GM12878 (cell line): ENCODE data around the gene ZSCAN18. TPM values are rescaled to one million over a fixed set of nuclear protein-coding genes. Genes with fewer than 3 reads are reported as not detected.

Source experiments
- ATAC-seq: fragments of 200-7000 bp; cut with Tn5 transposase; 3 replicates; pipeline ENCODE4 v1.9.1; 2020; ENCODE audit warnings: mild to moderate bottlenecking, moderate library complexity
- BruUV-seq: library from RNA; stranded (reverse); fragments of 400-500 nt; replicated peaks from 2 replicates; lab custom pipeline; 2021; lab: Mats Ljungman, UMichigan
- CTCF ChIA-PET: fragments of 300-600 bp; sonication (Branson Sonifier 250); formaldehyde crosslinking; extraction: SDS; loops from one replicate; lab custom pipeline; 2021; ENCODE audit warnings: inconsistent platforms; lab: Yijun Ruan, JAX
- POLR2A ChIA-PET: fragments of 350-600 bp; formaldehyde crosslinking; extraction: SDS; loops from one replicate; lab custom pipeline; 2021; ENCODE audit warnings: inconsistent platforms; lab: Charles Lee
- RAD21 ChIA-PET: fragments of 300-600 bp; sonication (Branson Sonifier 250); formaldehyde crosslinking; loops from one replicate; lab custom pipeline; 2023; ENCODE audit warnings: antibody characterized with exemption; ENCODE audit not compliant: unreplicated experiment; lab: Charles Lee
- SMC1A ChIA-PET: fragments of 300-600 bp; sonication (Branson Sonifier 250); formaldehyde crosslinking; loops from one replicate; lab custom pipeline; 2023; ENCODE audit not compliant: unreplicated experiment, uncharacterized antibody; lab: Charles Lee
- DNase-seq: peaks from one replicate; pipeline ENCODE4 v3.0.0-alpha.2; 2011; ENCODE audit warnings: low read depth, low spot score
- FAIRE-seq: peaks from 3 replicates; lab custom pipeline; 2011; peaks lifted over from hg19 to GRCh38; lab: Jason Lieb, UNC
- H2AFZ ChIP-seq: 2 replicates; pipeline ENCODE4 v1.6.0; 2011; ENCODE audit warnings: low read depth, low read length, control low read depth; ENCODE audit not compliant: control insufficient read depth
- H3K27ac ChIP-seq: 2 replicates; pipeline ENCODE4 v1.5.1; 2011; ENCODE audit warnings: control low read depth; ENCODE audit not compliant: control insufficient read depth, insufficient read depth
- H3K27me3 ChIP-seq, 2 experiments: replicated peaks in 1 of 2; 2 replicates each; pipeline versions ENCODE4 v1.6.0 to v1.6.1; 2011; ENCODE audit warnings: low read length in 1 of 2; ENCODE audit not compliant: control insufficient read depth in 2 of 2, insufficient read depth in 2 of 2
- H3K36me3 ChIP-seq, 2 experiments: 2 replicates each; pipeline ENCODE4 v1.5.1; 2011; ENCODE audit warnings: low read length in 1 of 2; ENCODE audit not compliant: control insufficient read depth in 2 of 2, insufficient read depth in 2 of 2
- H3K4me1 ChIP-seq: 2 replicates; pipeline ENCODE4 v1.6.1; 2011; ENCODE audit warnings: mild to moderate bottlenecking, low read length, moderate library complexity, mixed read lengths; ENCODE audit not compliant: control insufficient read depth, insufficient read depth
- H3K4me2 ChIP-seq: 2 replicates; pipeline ENCODE4 v1.6.0; 2011; ENCODE audit warnings: control low read depth; ENCODE audit not compliant: control insufficient read depth, insufficient read depth
- H3K4me3 ChIP-seq: fragments of 200-600 bp; sonication (generic); 2 replicates; pipeline ENCODE4 v1.5.1; 2016
- H3K79me2 ChIP-seq: 2 replicates; pipeline ENCODE4 v1.6.0; 2011; ENCODE audit warnings: low read length; ENCODE audit not compliant: control insufficient read depth, insufficient read depth
- H3K9ac ChIP-seq: 2 replicates; pipeline ENCODE4 v1.8.0; 2011; ENCODE audit warnings: low read length, control low read depth, mixed read lengths; ENCODE audit not compliant: control insufficient read depth, insufficient read depth
- H3K9me3 ChIP-seq: replicated peaks from 3 replicates; pipeline ENCODE4 v1.5.1; 2011; ENCODE audit warnings: mild to moderate bottlenecking, low read length; ENCODE audit not compliant: control insufficient read depth, insufficient read depth
- H4K20me1 ChIP-seq: 2 replicates; pipeline ENCODE4 v1.6.0; 2011; ENCODE audit not compliant: control insufficient read depth, insufficient read depth
- LARP7 ChIP-seq: fragments of 450-650 bp; IDR thresholded peaks from 2 replicates; pipeline ENCODE4 v1.6.1; 2017; ENCODE audit warnings: mild to moderate bottlenecking
- MTA3 ChIP-seq: IDR thresholded peaks from 2 replicates; pipeline ENCODE4 v1.6.1; 2012; ENCODE audit warnings: low read length, inconsistent platforms, borderline replicate concordance
- REST ChIP-seq: IDR thresholded peaks from 2 replicates; pipeline ENCODE4 v1.6.1; 2012; ENCODE audit warnings: mild to moderate bottlenecking, low read depth, low read length
- RUNX3 ChIP-seq: IDR thresholded peaks from 2 replicates; pipeline ENCODE4 v1.6.1; 2012; ENCODE audit warnings: low read length, inconsistent platforms
- SRF ChIP-seq, 2 experiments: IDR thresholded peaks; 2 replicates each; pipeline ENCODE4 v1.6.1; 2011; ENCODE audit warnings: low read depth in 2 of 2, low read length in 2 of 2, mild to moderate bottlenecking in 1 of 2, moderate library complexity in 1 of 2
- STAT3 ChIP-seq: IDR thresholded peaks from 2 replicates; pipeline ENCODE4 v1.6.1; 2011; ENCODE audit warnings: low read depth, low read length, improper control_type of control experiment
- WGBS: methylation state at CpG from one replicate; pipeline ENCODE4 v1.1.6; 2016; ENCODE audit warnings: low lambda C conversion rate; ENCODE audit not compliant: insufficient replicate concordance, insufficient coverage; ENCODE audit errors: missing lambda C conversion rate; 5-methylcytosine and 5-hydroxymethylcytosine counted together
- in situ Hi-C: fragments of 300-500 bp; cut with MboI; formaldehyde crosslinking; loops from 9 replicates; pipeline ENCODE4 v1.14.3; 2018; ENCODE audit warnings: mixed read lengths
- intact Hi-C: fragments of 100-400 bp; cut with micrococcal nuclease; formaldehyde crosslinking; loops from one replicate; pipeline ENCODE4 v1.14.2; 2022; ENCODE audit not compliant: unreplicated experiment
- polyA plus RNA-seq, 11 experiments: library from polyadenylated mRNA; depleted of rRNA in 4 of 11; unstranded in 6 of 11; stranded (reverse) in 5 of 11; fragments of >200 nt; fragmentation: Nextera tagmentation in 4 of 11; fragmentation: Illumina TruSeq in 1 of 11; extraction: Ambion mirVana in 4 of 11; extraction: Trizol in 1 of 11; gene quantifications; 1 replicate in 1 of 11; 2 replicates in 10 of 11; pipeline versions ENCODE4 v1.2.1 to v1.2.3, GENCODE V29; 2011 to 2016; ENCODE audit warnings: inconsistent platforms in 2 of 11, missing spikeins in 2 of 11, low read depth in 1 of 11
- total RNA-seq, 4 experiments: library from RNA; depleted of rRNA in 3 of 4; stranded (reverse); fragments of >200 nt in 3 of 4; fragmentation: Illumina TruSeq in 1 of 4; extraction: Trizol in 1 of 4; gene quantifications; 2 replicates each; pipeline versions ENCODE4 v1.2.1 to v1.2.3, GENCODE V29; 2013 to 2021

Gene ZSCAN18
- total and polyA plus RNA-seq, 10 of the 15 experiments (the other 5 are each of a cell fraction or from before 2014, with no cell fraction given), result 0.64 TPM; not detected in 8

GRCh38 chr19:58035863-58036262, 62.2 kb downstream of the ZSCAN18 start:
- Histone ChIP-seq H3K27ac (no peak overlapping the region), H3K36me3 (no peaks in the 10 kb centered on the region), H3K4me3 (no peak overlapping the region), H2AFZ (no peak overlapping the region), H3K9ac (no peak overlapping the region), H3K4me1 (no peaks in the 10 kb centered on the region), H3K9me3 (peaks cover 3% of the 10 kb centered on the region; the same call in 1 of the 3 replicates), H3K4me2 (no peak overlapping the region), H3K79me2 (no peaks in the 10 kb centered on the region), H3K27me3 (no peaks in the 10 kb centered on the region), H4K20me1 (no peaks in the 10 kb centered on the region)
- TF ChIP-seq RUNX3, result no peak
- no peak for TF ChIP-seq REST
- TF ChIP-seq MTA3, result no peak
- TF ChIP-seq SRF (IDR thresholded peaks at IDR 0.05; ENCODE audit: low read depth in 2 of 2, low read length in 2 of 2), result no peak
- TF ChIP-seq STAT3, result no peak
- TF ChIP-seq LARP7, result no peak
- in situ Hi-C loops, result no loop called here
- ATAC-seq (no peak), FAIRE-seq (no peak), DNase-seq (no peak)
- CTCF ChIA-PET, result no interaction called here
- SMC1A ChIA-PET, result no interaction called here
- intact Hi-C loops, result no loop called here
- POLR2A ChIA-PET, result no interaction called here
- WGBS, result 31% methylated on average over 8 of the region's 8 CpGs
- RAD21 ChIA-PET, result no interaction called here
- BruUV-seq, result no TSS peak
